ENCODE results near the gene TMCC2.
A peak's percentile ranks its signal among the peaks of the same experiment; 100 is the strongest.

The TMCC2 gene

GRCh38 chr1:205303247-205303888, 75.6 kb downstream of the TMCC2 start:
- H3K27ac ChIP-seq: no peak overlapping the region
- DNase-seq (ENCODE audit: low spot score): no peak
- H3K4me3 ChIP-seq: no peak overlapping the region
- TF ChIP-seq, protein P1, sequence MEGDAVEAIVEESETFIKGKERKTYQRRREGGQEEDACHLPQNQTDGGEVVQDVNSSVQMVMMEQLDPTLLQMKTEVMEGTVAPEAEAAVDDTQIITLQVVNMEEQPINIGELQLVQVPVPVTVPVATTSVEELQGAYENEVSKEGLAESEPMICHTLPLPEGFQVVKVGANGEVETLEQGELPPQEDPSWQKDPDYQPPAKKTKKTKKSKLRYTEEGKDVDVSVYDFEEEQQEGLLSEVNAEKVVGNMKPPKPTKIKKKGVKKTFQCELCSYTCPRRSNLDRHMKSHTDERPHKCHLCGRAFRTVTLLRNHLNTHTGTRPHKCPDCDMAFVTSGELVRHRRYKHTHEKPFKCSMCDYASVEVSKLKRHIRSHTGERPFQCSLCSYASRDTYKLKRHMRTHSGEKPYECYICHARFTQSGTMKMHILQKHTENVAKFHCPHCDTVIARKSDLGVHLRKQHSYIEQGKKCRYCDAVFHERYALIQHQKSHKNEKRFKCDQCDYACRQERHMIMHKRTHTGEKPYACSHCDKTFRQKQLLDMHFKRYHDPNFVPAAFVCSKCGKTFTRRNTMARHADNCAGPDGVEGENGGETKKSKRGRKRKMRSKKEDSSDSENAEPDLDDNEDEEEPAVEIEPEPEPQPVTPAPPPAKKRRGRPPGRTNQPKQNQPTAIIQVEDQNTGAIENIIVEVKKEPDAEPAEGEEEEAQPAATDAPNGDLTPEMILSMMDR (IDR thresholded peaks at IDR 0.05): no peak

- TF ChIP-seq, protein P1 (IDR thresholded peaks at IDR 0.05): no peak
- Histone ChIP-seq H3K4me3 (no peak overlapping the region), H3K27ac (no peak overlapping the region)
- DNase-seq (ENCODE audit: low spot score): no peak
Observed at GRCh38 chr1:205304046-205304694, 76.4 kb downstream of the TMCC2 start.

GRCh38 chr1:205304695-205305070, 76.9 kb downstream of the TMCC2 start:
- no peak for DNase-seq (ENCODE audit: low spot score)
- TF ChIP-seq, protein P1 (IDR thresholded peaks at IDR 0.05): no peak
- H3K27ac ChIP-seq: no peak overlapping the region
- no peak overlapping the region for H3K4me3 ChIP-seq

- no peak for DNase-seq (ENCODE audit: low spot score)
- no peak overlapping the region for H3K4me3 ChIP-seq
- TF ChIP-seq, protein P1 (IDR thresholded peaks at IDR 0.05): no peak
- H3K27ac ChIP-seq: no peak overlapping the region
Observed at GRCh38 chr1:205306929-205307566, 79.3 kb downstream of the TMCC2 start.

DNA sequence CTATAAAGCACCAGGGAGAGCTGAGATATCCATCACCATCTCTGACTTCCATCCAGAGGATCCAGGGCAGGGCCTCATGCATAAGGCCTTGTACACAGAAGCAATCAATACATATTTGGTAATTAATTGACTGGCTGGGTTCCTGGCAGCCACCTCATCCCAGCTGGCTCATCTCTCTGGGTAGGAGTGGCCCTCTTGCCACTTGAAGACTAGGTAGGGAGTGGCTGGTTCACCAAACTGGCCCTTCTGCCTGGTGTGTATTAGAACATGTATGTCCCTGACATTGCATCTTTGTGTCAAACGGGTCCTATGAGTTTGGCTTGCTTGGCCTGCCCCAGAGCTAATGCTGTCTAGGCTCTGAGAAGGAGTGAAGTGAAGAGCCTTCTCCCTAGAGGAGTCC, 82.0 kb downstream of the TMCC2 start:
- no peak overlapping the region for H3K27ac ChIP-seq
- no peak for DNase-seq (ENCODE audit: low spot score)
- H3K4me3 ChIP-seq: no peak overlapping the region
- TF ChIP-seq, protein P1 (IDR thresholded peaks at IDR 0.05): no peak

GRCh38 chr1:205310976-205311704, 83.4 kb downstream of the TMCC2 start:
- DNase-seq (ENCODE audit: low spot score): no peak
- TF ChIP-seq, protein P1 (IDR thresholded peaks at IDR 0.05): no peak
- Histone ChIP-seq H3K27ac (peak overlapping the region in 1 of 2 donors; percentile 7), H3K4me3 (no peak overlapping the region)
